SK-N-MC (cell line): ENCODE data around the gene CACNB4.

ENCODE experiments used
- EZH2 ChIP-seq: fragments of 200-600 bp; sonication (generic); IDR thresholded peaks from one replicate; pipeline ENCODE4 v1.6.1; 2017; ENCODE audit warnings: antibody characterized with exemption
- FOXP2 ChIP-seq: optimal IDR thresholded peaks from 2 replicates; pipeline ENCODE3; 2011; ENCODE audit warnings: mild to moderate bottlenecking, moderate library complexity; ENCODE audit not compliant: insufficient read depth; ENCODE audit errors: extremely low read length, control extremely low read depth
- POLR2AphosphoS5 ChIP-seq: IDR thresholded peaks from 2 replicates; pipeline ENCODE4 v1.6.1; 2012; ENCODE audit warnings: mild to moderate bottlenecking, low read depth, low read length, borderline replicate concordance

GRCh38 chr2:152134488-152135280, 35.8 kb upstream of the CACNB4 start:
- TF ChIP-seq EZH2 (no peak), POLR2AphosphoS5 (no peak), FOXP2 (no peak)
